Body of pancreas (tissue), 4 donors: ENCODE data around the gene DHX15.

Source experiments
- POLR2A ChIP-seq, 3 donors: fragments of 450-650 bp; IDR thresholded peaks; one replicate each; pipeline ENCODE4 v1.6.1; 2016; ENCODE audit warnings: antibody characterized with exemption in 3 of 3, mild to moderate bottlenecking in 2 of 3
- TF ChIP-seq, protein P1 (sequence below), 7 experiments: fragments of 450-650 bp in 4 of 7; fragments of 200-600 bp in 3 of 7; sonication (generic) in 3 of 7; IDR thresholded peaks; one replicate each; pipeline ENCODE4 v1.5.1; 2016 to 2019; ENCODE audit warnings: antibody characterized with exemption in 7 of 7

- TF ChIP-seq, protein P1, sequence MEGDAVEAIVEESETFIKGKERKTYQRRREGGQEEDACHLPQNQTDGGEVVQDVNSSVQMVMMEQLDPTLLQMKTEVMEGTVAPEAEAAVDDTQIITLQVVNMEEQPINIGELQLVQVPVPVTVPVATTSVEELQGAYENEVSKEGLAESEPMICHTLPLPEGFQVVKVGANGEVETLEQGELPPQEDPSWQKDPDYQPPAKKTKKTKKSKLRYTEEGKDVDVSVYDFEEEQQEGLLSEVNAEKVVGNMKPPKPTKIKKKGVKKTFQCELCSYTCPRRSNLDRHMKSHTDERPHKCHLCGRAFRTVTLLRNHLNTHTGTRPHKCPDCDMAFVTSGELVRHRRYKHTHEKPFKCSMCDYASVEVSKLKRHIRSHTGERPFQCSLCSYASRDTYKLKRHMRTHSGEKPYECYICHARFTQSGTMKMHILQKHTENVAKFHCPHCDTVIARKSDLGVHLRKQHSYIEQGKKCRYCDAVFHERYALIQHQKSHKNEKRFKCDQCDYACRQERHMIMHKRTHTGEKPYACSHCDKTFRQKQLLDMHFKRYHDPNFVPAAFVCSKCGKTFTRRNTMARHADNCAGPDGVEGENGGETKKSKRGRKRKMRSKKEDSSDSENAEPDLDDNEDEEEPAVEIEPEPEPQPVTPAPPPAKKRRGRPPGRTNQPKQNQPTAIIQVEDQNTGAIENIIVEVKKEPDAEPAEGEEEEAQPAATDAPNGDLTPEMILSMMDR (IDR thresholded peaks at IDR 0.05), result no peak
- no peak for TF ChIP-seq POLR2A (IDR thresholded peaks at IDR 0.05)
Observed at GRCh38 chr4:24513718-24514117, 70.6 kb downstream of the DHX15 start.
